GM12892 (cell line): Measurements from ENCODE around the gene RHBG.

Experiments used
- POLR2A ChIP-seq: IDR thresholded peaks from 2 replicates; pipeline ENCODE4 v1.6.1; 2011; ENCODE audit warnings: low read depth, low read length, control low read depth
- POLR2AphosphoS5 ChIP-seq: IDR thresholded peaks from 2 replicates; pipeline ENCODE4 v1.6.1; 2011; ENCODE audit warnings: low read depth, low read length, control low read depth
- TAF1 ChIP-seq: IDR thresholded peaks from 2 replicates; pipeline ENCODE4 v1.6.1; 2011; ENCODE audit warnings: low read depth, mild to moderate bottlenecking, control low read depth, low read length, borderline replicate concordance

- TF ChIP-seq POLR2A (no peak), POLR2AphosphoS5 (no peak), TAF1 (no peak)
These were observed 14.0 kb downstream of the RHBG start for GRCh38 chr1:156383023-156383422.
